B cell (primary cell): ENCODE measurements around the gene HSPH1. TPM values are rescaled to one million over a fixed set of nuclear protein-coding genes. Genes with fewer than 3 reads are reported as not detected.

ENCODE experiments used
- ATAC-seq: fragments of 200-7000 bp; cut with Tn5 transposase; one replicate; pipeline ENCODE4 v1.10.0; 2021; ENCODE audit warnings: low read depth, mild to moderate bottlenecking, moderate number of reproducible peaks, moderate library complexity
- CTCF ChIA-PET: fragments of 350-600 bp; sonication (Branson Sonifier 250); formaldehyde crosslinking; loops from one replicate; lab custom pipeline; 2021; ENCODE audit warnings: antibody characterized with exemption, inconsistent platforms; lab: Charles Lee
- POLR2A ChIA-PET: fragments of 350-600 bp; sonication (Branson Sonifier 250); formaldehyde crosslinking; loops from one replicate; lab custom pipeline; 2021; ENCODE audit warnings: antibody characterized with exemption; lab: Charles Lee
- DNase-seq: peaks from one replicate; pipeline ENCODE4 v3.0.0; 2013
- H2AFZ ChIP-seq: 2 replicates; pipeline ENCODE4 v1.6.1; 2012; ENCODE audit warnings: mild to moderate bottlenecking, low read depth, low read length; ENCODE audit not compliant: insufficient read depth, poor library complexity, severe bottlenecking
- H3K27ac ChIP-seq, 2 donors: 1 replicate in 1 of 2; 2 replicates in 1 of 2; pipeline ENCODE4 v1.5.1; 2012 to 2013; ENCODE audit warnings: low read length in 2 of 2, mild to moderate bottlenecking in 2 of 2, moderate library complexity in 1 of 2
- H3K27me3 ChIP-seq, 4 experiments: fragments of 200-600 bp in 1 of 4; sonication (generic) in 1 of 4; replicated peaks in 1 of 4; 1 replicate in 2 of 4; 2 replicates in 2 of 4; pipeline versions ENCODE4 v1.6.1 to v1.7.0; 2013 to 2016; ENCODE audit warnings: low read length in 3 of 4, mild to moderate bottlenecking in 2 of 4, mixed read lengths in 1 of 4, moderate library complexity in 1 of 4; ENCODE audit not compliant: insufficient read depth in 4 of 4, control insufficient read depth in 3 of 4; ENCODE audit errors: control extremely low read depth in 1 of 4
- H3K36me3 ChIP-seq, 2 experiments: replicated peaks in 1 of 2; 1 replicate in 1 of 2; 2 replicates in 1 of 2; pipeline versions ENCODE4 v1.6.1 to v1.7.1; 2013; ENCODE audit warnings: low read length in 1 of 2; ENCODE audit not compliant: insufficient read depth in 2 of 2, control insufficient read depth in 1 of 2; ENCODE audit errors: control extremely low read depth in 1 of 2, extremely low read depth in 1 of 2
- H3K4me1 ChIP-seq, 2 donors: fragments of 200-600 bp in 1 of 2; sonication (generic) in 1 of 2; 1 replicate in 1 of 2; 2 replicates in 1 of 2; pipeline versions ENCODE4 v1.5.1 to v1.6.1; 2013 to 2017; ENCODE audit warnings: low read length in 2 of 2; ENCODE audit not compliant: control insufficient read depth in 2 of 2, insufficient read depth in 2 of 2
- H3K4me2 ChIP-seq: replicated peaks from 2 replicates; pipeline ENCODE3; 2012; ENCODE audit warnings: mild to moderate bottlenecking, low read depth, low read length; ENCODE audit not compliant: poor library complexity, severe bottlenecking
- H3K4me3 ChIP-seq, 5 experiments: fragments of 200-600 bp in 1 of 5; sonication (generic) in 1 of 5; 1 replicate in 3 of 5; 2 replicates in 2 of 5; pipeline versions ENCODE4 v1.5.1 to v1.7.0; 2011 to 2016; ENCODE audit warnings: low read length in 4 of 5, mild to moderate bottlenecking in 4 of 5, low read depth in 2 of 5, control low read depth in 1 of 5, moderate library complexity in 1 of 5; ENCODE audit not compliant: insufficient read depth in 1 of 5; ENCODE audit errors: control extremely low read depth in 1 of 5, extremely low read depth in 1 of 5
- H3K79me2 ChIP-seq: fragments of 200-600 bp; sonication (generic); one replicate; pipeline ENCODE4 v1.6.0; 2016; ENCODE audit warnings: low read length; ENCODE audit not compliant: control insufficient read depth, insufficient read depth
- H3K9ac ChIP-seq: fragments of 200-600 bp; sonication (generic); 2 replicates; pipeline ENCODE4 v1.6.1; 2017; ENCODE audit warnings: mild to moderate bottlenecking, low read length, moderate library complexity
- H3K9me3 ChIP-seq, 3 donors: one replicate each; pipeline versions ENCODE4 v1.6.1 to v1.7.1; 2013; ENCODE audit warnings: low read length in 2 of 3; ENCODE audit not compliant: control insufficient read depth in 2 of 3, insufficient read depth in 1 of 3; ENCODE audit errors: control extremely low read depth in 1 of 3
- H4K20me1 ChIP-seq: 2 replicates; pipeline ENCODE4 v1.6.0; 2012; ENCODE audit warnings: mild to moderate bottlenecking, low read length; ENCODE audit not compliant: insufficient read depth, control insufficient read depth, poor library complexity, severe bottlenecking
- H3K27ac Mint-ChIP-seq: one replicate; pipeline ENCODE4 v1.8.0; 2021; ENCODE audit warnings: mixed read lengths
- H3K27me3 Mint-ChIP-seq: one replicate; pipeline ENCODE4 v1.8.0; 2021; ENCODE audit warnings: mixed read lengths
- H3K4me1 Mint-ChIP-seq: one replicate; pipeline ENCODE4 v1.8.0; 2021; ENCODE audit warnings: mixed read lengths
- H3K4me3 Mint-ChIP-seq: one replicate; pipeline ENCODE4 v1.8.0; 2021; ENCODE audit warnings: mixed read lengths
- H3K9me3 Mint-ChIP-seq: one replicate; pipeline ENCODE4 v1.8.0; 2022; ENCODE audit warnings: mixed read lengths; ENCODE audit not compliant: insufficient read depth
- CTCF ChIP-seq: fragments of 200-600 bp; IDR thresholded peaks from one replicate; pipeline ENCODE4 v1.8.0; 2022; ENCODE audit warnings: antibody characterized with exemption, mild to moderate bottlenecking
- EZH2 ChIP-seq: IDR thresholded peaks from 2 replicates; pipeline ENCODE4 v1.6.1; 2012; ENCODE audit warnings: borderline replicate concordance, low read depth, mild to moderate bottlenecking, moderate library complexity, low read length; ENCODE audit not compliant: insufficient read depth, poor library complexity, severe bottlenecking
- WGBS: methylation state at CpG from one replicate; pipeline ENCODE4 v1.1.5; 2013; ENCODE audit warnings: missing lambda C conversion rate; ENCODE audit not compliant: insufficient coverage; 5-methylcytosine and 5-hydroxymethylcytosine counted together
- intact Hi-C: fragments of 100-400 bp; cut with micrococcal nuclease; formaldehyde crosslinking; loops from one replicate; pipeline ENCODE4 v1.10.0; 2022
- polyA plus RNA-seq: library from polyadenylated mRNA; depleted of rRNA; stranded (reverse); fragments of >200 nt; gene quantifications from 2 replicates; pipeline ENCODE4 v1.2.3, GENCODE V29; 2012
- total RNA-seq, 2 donors: library from RNA; stranded (reverse); fragments of 120-200 nt in 1 of 2; gene quantifications; 1 replicate in 1 of 2; 2 replicates in 1 of 2; pipeline versions ENCODE4 v1.2.3 to v1.2.4, GENCODE V29; 2013 to 2022

The HSPH1 gene
- total and polyA plus RNA-seq, 2 donors (not counting 1 experiment from before 2014, with no cell fraction given) = 15.4 to 56.4 TPM

- Histone ChIP-seq H3K4me3 (no peak overlapping the region), H3K9me3 (no peaks in the 10 kb centered on the region), H3K27me3 (peaks cover 0 to 11% (median 3%) of the 10 kb centered on the region in 4 experiments), H3K9ac (no peak overlapping the region), H3K4me1 (no peaks in the 10 kb centered on the region), H2AFZ (no peak overlapping the region), H3K27ac (no peak overlapping the region), H4K20me1 (no peaks in the 10 kb centered on the region), H3K79me2 (no peaks in the 10 kb centered on the region), H3K36me3 (no peaks in the 10 kb centered on the region), H3K4me2 (no peak overlapping the region)
- ChIA-PET POLR2A (no interaction called here), CTCF (no interaction called here)
- no peak for DNase-seq
- H3K4me3 Mint-ChIP-seq = no peak overlapping the region
- peaks cover 40% of the 10 kb centered on the region for H3K27me3 Mint-ChIP-seq
- no peaks in the 10 kb centered on the region for H3K9me3 Mint-ChIP-seq
- intact Hi-C loops = no loop called here
- WGBS = 82% methylated on average over 10 of the region's 10 CpGs
- no peaks in the 10 kb centered on the region for H3K4me1 Mint-ChIP-seq
- H3K27ac Mint-ChIP-seq = no peak overlapping the region
- TF ChIP-seq EZH2 (no peak), CTCF (no peak)
- ATAC-seq = no peak
Measured at GRCh38 chr13:31119526-31119925, 42.2 kb downstream of the HSPH1 start.

- TF ChIP-seq EZH2 (no peak), CTCF (no peak)
Measured at GRCh38 chr13:31116224-31116623, 45.5 kb downstream of the HSPH1 start.

More at GRCh38 chr13:31116224-31116623, 45.5 kb downstream of the HSPH1 start:
- no peaks in the 10 kb centered on the region for H3K9me3 Mint-ChIP-seq
- Histone ChIP-seq H3K27me3 (peaks cover 0 to 9% (median 3%) of the 10 kb centered on the region in 4 experiments), H3K79me2 (no peaks in the 10 kb centered on the region), H3K4me1 (no peaks in the 10 kb centered on the region), H3K9ac (no peak overlapping the region), H3K4me3 (no peak overlapping the region), H3K36me3 (no peaks in the 10 kb centered on the region), H3K27ac (no peak overlapping the region), H4K20me1 (no peaks in the 10 kb centered on the region), H2AFZ (no peak overlapping the region), H3K9me3 (no peaks in the 10 kb centered on the region), H3K4me2 (no peak overlapping the region)
- ATAC-seq (no peak), DNase-seq (no peak)
- H3K27me3 Mint-ChIP-seq = peaks cover 51% of the 10 kb centered on the region
- H3K27ac Mint-ChIP-seq = no peak overlapping the region
- no peak overlapping the region for H3K4me3 Mint-ChIP-seq
- CTCF ChIA-PET = no interaction called here
- intact Hi-C loops = no loop called here
- WGBS = 100% methylated on average over 3 of the region's 4 CpGs
- H3K4me1 Mint-ChIP-seq = no peaks in the 10 kb centered on the region
- POLR2A ChIA-PET = no interaction called here
